Measurements from ENCODE around the gene CSPG4.

DNA sequence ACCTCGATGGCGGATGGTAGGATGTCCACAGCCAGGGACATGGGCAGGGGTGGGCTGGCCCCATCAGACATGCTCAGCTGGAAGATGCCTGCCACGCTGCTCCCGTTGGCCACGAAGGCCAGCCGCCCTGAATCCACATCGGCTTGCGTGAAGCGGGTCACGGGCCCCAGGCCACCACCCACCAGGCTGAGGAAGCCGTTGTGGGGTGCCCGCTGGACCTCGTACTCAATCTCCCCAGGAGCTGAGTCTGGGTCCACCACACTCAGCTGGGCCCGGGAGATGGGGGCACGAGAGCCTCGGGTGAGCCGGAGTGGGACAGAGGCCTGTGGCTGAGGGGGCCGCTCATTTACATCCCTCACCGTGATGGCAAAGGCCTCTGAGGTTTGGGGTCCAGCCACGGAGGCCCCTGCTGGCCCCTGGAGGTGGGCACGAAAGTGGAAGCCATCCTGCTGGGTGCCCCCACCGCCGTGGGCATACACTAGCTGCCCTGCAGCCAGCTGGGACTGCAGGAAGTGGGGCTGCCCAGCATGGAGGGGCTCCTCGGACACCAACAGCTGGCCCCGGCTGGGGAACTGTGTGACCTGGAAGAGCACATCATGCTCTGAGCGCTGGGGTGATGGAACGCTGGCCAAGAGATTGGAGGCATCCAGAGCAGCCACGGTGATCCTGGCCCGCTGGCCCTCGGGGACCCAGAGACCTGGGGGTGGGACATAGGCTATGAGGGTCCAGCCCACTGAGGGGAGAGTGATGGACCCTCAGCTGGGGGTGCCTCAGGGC, 35.8 kb downstream of the CSPG4 start:
- TF ChIP-seq FOSL1 (IDR thresholded peaks at IDR 0.05; ENCODE audit: insufficient read depth, low read depth, low read length) = no peak
- TF ChIP-seq EZH2 (IDR thresholded peaks at IDR 0.05; ENCODE audit: low read depth, low read length, severe bottlenecking) = no peak
- no peak for TF ChIP-seq CHD2 (IDR thresholded peaks at IDR 0.05; ENCODE audit: low read length)
- no peak for TF ChIP-seq RFX5 (IDR thresholded peaks at IDR 0.05; ENCODE audit: borderline replicate concordance, low read depth, low read length)
- TF ChIP-seq, protein P1, sequence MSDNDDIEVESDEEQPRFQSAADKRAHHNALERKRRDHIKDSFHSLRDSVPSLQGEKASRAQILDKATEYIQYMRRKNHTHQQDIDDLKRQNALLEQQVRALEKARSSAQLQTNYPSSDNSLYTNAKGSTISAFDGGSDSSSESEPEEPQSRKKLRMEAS (IDR thresholded peaks at IDR 0.05) = no peak
- no peak for TF ChIP-seq CHD1 (IDR thresholded peaks at IDR 0.05; ENCODE audit: low read depth, low read length)
- no peak for TF ChIP-seq POLR2AphosphoS5 (IDR thresholded peaks at IDR 0.05; ENCODE audit: low read depth, low read length)
- TF ChIP-seq, protein P2, sequence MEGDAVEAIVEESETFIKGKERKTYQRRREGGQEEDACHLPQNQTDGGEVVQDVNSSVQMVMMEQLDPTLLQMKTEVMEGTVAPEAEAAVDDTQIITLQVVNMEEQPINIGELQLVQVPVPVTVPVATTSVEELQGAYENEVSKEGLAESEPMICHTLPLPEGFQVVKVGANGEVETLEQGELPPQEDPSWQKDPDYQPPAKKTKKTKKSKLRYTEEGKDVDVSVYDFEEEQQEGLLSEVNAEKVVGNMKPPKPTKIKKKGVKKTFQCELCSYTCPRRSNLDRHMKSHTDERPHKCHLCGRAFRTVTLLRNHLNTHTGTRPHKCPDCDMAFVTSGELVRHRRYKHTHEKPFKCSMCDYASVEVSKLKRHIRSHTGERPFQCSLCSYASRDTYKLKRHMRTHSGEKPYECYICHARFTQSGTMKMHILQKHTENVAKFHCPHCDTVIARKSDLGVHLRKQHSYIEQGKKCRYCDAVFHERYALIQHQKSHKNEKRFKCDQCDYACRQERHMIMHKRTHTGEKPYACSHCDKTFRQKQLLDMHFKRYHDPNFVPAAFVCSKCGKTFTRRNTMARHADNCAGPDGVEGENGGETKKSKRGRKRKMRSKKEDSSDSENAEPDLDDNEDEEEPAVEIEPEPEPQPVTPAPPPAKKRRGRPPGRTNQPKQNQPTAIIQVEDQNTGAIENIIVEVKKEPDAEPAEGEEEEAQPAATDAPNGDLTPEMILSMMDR (IDR thresholded peaks at IDR 0.05; ENCODE audit: control extremely low read depth in 1 of 3, insufficient read depth in 1 of 3, low read depth in 1 of 3, low read length in 3 of 3) = no peak
- TF ChIP-seq PHF8 (conservative IDR thresholded peaks at IDR 0.05; ENCODE audit: low read depth, low read length) = no peak
- no peak for TF ChIP-seq SP4 (IDR thresholded peaks at IDR 0.05; ENCODE audit: low read length)
- no peak for TF ChIP-seq POLR2A (IDR thresholded peaks at IDR 0.05; ENCODE audit: control extremely low read depth in 1 of 2, low read depth in 2 of 2, low read length in 2 of 2)
- TF ChIP-seq POU5F1 (IDR thresholded peaks at IDR 0.05; ENCODE audit: low read depth, low read length) = no peak
- TF ChIP-seq TBP (IDR thresholded peaks at IDR 0.05; ENCODE audit: low read depth, low read length) = no peak

All from H1 (cell line).